ENCODE results near the gene C2orf72. TPM values are rescaled to one million over a fixed set of nuclear protein-coding genes. Genes with fewer than 3 reads are reported as not detected.

The C2orf72 gene
- total and polyA plus RNA-seq, 10 of the 15 experiments (the other 5 are each of a cell fraction or from before 2014, with no cell fraction given), result under 0.01 to 0.29 (median 0.10) TPM; not detected in 6

GRCh38 chr2:231033147-231034132 is 3.9 kb upstream of the C2orf72 start (continued):
- TF ChIP-seq TCF7 (IDR thresholded peaks at IDR 0.05; ENCODE audit: borderline replicate concordance) (no peak), GATAD2B (conservative IDR thresholded peaks at IDR 0.05; ENCODE audit: low read depth) (no peak), BCL11A (IDR thresholded peaks at IDR 0.05; ENCODE audit: low read depth, low read length) (no peak), CHD4 (IDR thresholded peaks at IDR 0.05) (no peak), IRF4 (IDR thresholded peaks at IDR 0.05; ENCODE audit: low read depth, low read length) (no peak), BACH1 (IDR thresholded peaks at IDR 0.05; ENCODE audit: borderline replicate concordance) (no peak), CREM (IDR thresholded peaks at IDR 0.05; ENCODE audit: low read depth) (no peak)

DNA sequence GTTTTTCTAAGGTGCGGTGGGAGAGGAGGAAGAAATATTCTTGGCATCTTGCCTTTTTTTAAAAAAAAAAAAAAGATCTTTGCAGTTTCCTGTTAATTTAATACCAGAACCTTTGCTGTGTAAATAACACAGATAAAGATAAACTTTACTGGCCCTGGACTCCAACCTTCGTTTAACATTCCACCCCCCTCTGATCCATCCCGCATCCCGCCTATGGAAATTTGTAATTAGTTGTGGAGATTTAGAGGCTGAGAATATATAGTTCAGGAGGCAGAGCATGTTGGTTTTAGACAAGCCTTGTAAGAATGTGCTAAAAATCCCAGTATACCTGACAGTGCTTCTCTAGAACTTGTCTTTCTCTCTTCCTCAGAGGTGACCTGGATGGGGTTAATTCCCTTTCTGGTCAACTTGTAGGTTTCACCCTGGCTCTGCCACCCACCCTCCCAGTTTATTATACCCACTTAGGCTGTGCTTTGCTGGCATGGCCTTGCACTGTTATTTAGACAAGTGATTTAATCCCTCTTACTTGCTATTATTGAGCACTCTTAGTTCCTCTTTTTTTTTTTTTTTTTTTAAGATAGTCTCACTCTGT is 2.9 kb upstream of the C2orf72 start:
- H3K79me2 ChIP-seq (ENCODE audit: control insufficient read depth, insufficient read depth, low read length), result no peaks in the 10 kb centered on the region
- peaks cover 7 to 14% of the 10 kb centered on the region in 2 experiments for H3K27me3 ChIP-seq (replicated peaks in 1 of 2; ENCODE audit: control insufficient read depth in 2 of 2, insufficient read depth in 2 of 2, low read length in 1 of 2)
- RAD21 ChIA-PET (ENCODE audit: unreplicated experiment), result no interaction called here
- WGBS (ENCODE audit: insufficient coverage, insufficient replicate concordance, low lambda C conversion rate, missing lambda C conversion rate), result 29% methylated on average over 4 of the region's 4 CpGs
- TF ChIP-seq REST (IDR thresholded peaks at IDR 0.05; ENCODE audit: low read depth, low read length), result no peak
- peak; percentile 66 for TF ChIP-seq ZNF384 (IDR thresholded peaks at IDR 0.05; ENCODE audit: borderline replicate concordance, low read depth, low read length)
- TF ChIP-seq HDGF (IDR thresholded peaks at IDR 0.05), result no peak
- no peak overlapping the region for H2AFZ ChIP-seq (ENCODE audit: control insufficient read depth, low read depth, low read length)
- no peaks in the 10 kb centered on the region for H3K9me3 ChIP-seq (replicated peaks; ENCODE audit: control insufficient read depth, insufficient read depth, low read length)
- peak; percentile 59 for FAIRE-seq
- no peaks in the 10 kb centered on the region for H4K20me1 ChIP-seq (ENCODE audit: control insufficient read depth, insufficient read depth)
- no peak overlapping the region for H3K4me3 ChIP-seq
- CTCF ChIA-PET, result interaction anchor here (0.7 to 3.0 kb wide), 4 partner anchors 11 to 23 kb away, joined by 3 to 16 read pairs (median 4); no protein-coding TSS in a partner anchor
- H3K9ac ChIP-seq (ENCODE audit: control insufficient read depth, insufficient read depth, low read length), result no peak overlapping the region
- in situ Hi-C loops (cut with MboI) (no loop called here), intact Hi-C loops (cut with micrococcal nuclease; ENCODE audit: unreplicated experiment) (no loop called here)
- no peak overlapping the region for H3K27ac ChIP-seq (ENCODE audit: control insufficient read depth, insufficient read depth)
- no peak overlapping the region; the same call in 1 of the 2 replicates for H3K4me2 ChIP-seq (ENCODE audit: control insufficient read depth, insufficient read depth)
- peak; percentile 90 for ATAC-seq
- BruUV-seq (replicated peaks), result no TSS peak
- SMC1A ChIA-PET (ENCODE audit: uncharacterized antibody, unreplicated experiment), result no interaction called here
- no peak for DNase-seq (ENCODE audit: low read depth, low spot score)
- peaks cover 3% of the 10 kb centered on the region; the same call in 1 of the 2 replicates for H3K4me1 ChIP-seq (ENCODE audit: control insufficient read depth, insufficient read depth, low read length)
- POLR2A ChIA-PET, result interaction anchor here (0.7 kb wide), 1 partner anchor 340 kb away, joined by 6 read pairs; no protein-coding TSS in a partner anchor
- H3K36me3 ChIP-seq (ENCODE audit: control insufficient read depth in 2 of 2, insufficient read depth in 2 of 2, low read length in 1 of 2), result no peaks in the 10 kb centered on the region

Measured in GM12878 (cell line).